GM12892 (cell line): Measurements from ENCODE around the gene ACAD10.
"Not testable (repeated sequence)": the region's sequence is repeated elsewhere in the genome, so short reads cannot be mapped to it uniquely, and the experiment has no call there.

Experiments
- DNase-seq: peaks from one replicate; pipeline ENCODE4 v3.0.0; 2011; ENCODE audit not compliant: insufficient read length
- FAIRE-seq: peaks from 2 replicates; lab custom pipeline; 2011; peaks lifted over from hg19 to GRCh38; lab: Jason Lieb, UNC
- POLR2A ChIP-seq: IDR thresholded peaks from 2 replicates; pipeline ENCODE4 v1.6.1; 2011; ENCODE audit warnings: low read depth, low read length, control low read depth
- POLR2AphosphoS5 ChIP-seq: IDR thresholded peaks from 2 replicates; pipeline ENCODE4 v1.6.1; 2011; ENCODE audit warnings: low read depth, low read length, control low read depth
- TAF1 ChIP-seq: IDR thresholded peaks from 2 replicates; pipeline ENCODE4 v1.6.1; 2011; ENCODE audit warnings: low read depth, mild to moderate bottlenecking, control low read depth, low read length, borderline replicate concordance

Gene ACAD10

DNA sequence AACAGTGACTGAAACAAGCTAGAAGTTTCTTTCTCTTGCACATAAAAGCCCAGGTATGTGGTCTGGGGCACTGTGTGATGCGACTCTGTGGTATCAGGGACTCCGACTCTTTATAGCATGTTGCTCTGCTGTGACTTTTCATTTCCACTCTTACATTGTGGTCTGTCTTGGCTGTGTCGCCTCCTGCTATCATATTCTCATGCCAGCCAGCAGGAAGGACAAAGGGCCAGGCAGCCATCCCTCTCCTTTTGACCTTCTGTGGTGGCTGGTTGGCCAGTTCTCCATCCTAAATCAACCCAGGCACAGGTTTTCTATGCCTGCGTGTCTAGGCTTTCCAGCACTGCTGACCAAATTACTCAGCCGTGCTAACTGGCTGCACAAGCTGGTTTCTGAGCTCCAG lies 8.0 kb downstream of the ACAD10 start:
- TF ChIP-seq POLR2AphosphoS5 (no peak), TAF1 (no peak), POLR2A (no peak)
- FAIRE-seq, result no peak
- DNase-seq, result no peak

GRCh38 chr12:111699962-111700361 lies 14.1 kb downstream of the ACAD10 start:
- DNase-seq (no peak), FAIRE-seq (no peak)
- no peak for TF ChIP-seq POLR2AphosphoS5
- no peak for TF ChIP-seq POLR2A
- no peak for TF ChIP-seq TAF1

DNA sequence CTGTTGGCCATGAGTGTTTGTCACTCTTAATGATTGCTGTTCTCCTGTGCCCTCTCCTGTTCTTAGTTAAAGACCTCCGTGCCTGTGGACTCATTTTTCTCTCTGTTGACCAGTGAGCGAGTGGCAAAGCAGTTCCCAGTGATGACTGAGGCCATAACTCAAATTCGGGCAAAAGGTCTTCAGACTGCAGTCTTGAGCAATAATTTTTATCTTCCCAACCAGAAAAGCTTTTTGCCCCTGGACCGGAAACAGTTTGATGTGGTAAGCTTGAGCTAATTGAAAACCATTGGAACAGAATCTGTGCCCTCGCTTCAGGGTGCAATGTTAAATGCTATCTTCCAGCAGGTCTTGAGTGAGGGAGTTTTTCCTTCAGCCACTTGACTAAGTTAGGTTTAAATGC lies 19.8 kb downstream of the ACAD10 start:
- no peak for DNase-seq
- no peak for FAIRE-seq
- TF ChIP-seq POLR2AphosphoS5 (no peak), TAF1 (no peak), POLR2A (no peak)

DNA sequence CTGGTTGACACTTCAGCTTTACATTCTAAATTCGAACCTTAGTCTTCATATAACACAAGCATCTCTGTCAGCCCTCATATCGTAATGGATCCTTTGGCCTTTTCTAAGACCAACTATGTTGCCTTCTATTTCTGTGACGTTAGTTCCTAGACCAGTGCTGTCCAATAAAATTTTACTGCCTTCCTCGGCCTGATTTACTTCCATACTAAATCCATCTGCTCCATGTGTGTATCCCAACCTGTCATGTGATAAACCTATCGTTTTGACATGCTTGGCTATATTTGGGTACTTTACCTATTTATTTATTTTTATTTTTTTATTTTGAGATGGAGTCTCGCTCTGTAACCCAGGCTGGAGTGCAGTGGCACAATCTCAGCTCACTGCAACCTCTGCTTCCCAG lies 20.3 kb downstream of the ACAD10 start:
- TF ChIP-seq POLR2A (no peak), TAF1 (no peak)
- FAIRE-seq, result no peak
- no peak for DNase-seq

DNA sequence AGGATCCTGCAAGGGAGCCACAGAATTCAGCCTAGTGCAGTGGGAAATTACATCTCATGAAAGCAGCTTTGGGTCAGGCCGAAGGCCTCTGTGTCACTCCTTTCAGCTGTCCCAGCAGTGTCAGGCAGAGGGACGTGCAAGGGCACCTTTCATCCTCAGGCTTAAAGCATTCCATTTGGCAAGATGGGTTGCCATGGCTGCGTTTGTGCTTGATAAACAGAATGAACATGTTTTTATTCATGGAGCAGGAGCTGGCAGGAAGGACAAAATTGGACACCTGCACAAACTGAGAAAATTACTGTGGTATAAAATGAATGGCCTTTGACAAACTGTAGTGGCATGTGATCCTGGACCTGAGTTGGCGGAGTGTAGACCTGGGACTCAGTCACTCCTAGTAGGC lies 29.4 kb downstream of the ACAD10 start:
- DNase-seq (no peak), FAIRE-seq (no peak)
- TF ChIP-seq POLR2AphosphoS5 (no peak), TAF1 (no peak), POLR2A (no peak)

DNA sequence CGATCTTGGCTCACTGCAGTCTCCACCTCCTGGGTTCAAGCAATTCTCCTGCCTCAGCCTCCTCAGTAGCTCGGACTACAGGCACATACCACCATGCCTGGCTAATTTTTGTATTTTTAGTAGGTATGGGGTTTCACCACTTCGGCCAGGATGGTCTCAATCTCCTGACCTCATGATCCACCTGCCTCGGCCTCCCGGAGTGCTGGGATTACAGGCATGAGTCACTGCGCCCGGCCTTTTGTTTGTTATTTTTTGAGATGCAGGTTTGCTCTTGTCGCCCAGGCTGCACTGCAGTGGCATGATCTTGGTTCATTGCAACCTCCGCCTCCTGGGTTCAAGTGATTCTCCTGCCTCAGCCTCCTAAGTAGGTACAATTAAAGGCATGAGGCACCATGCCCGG lies 33.5 kb downstream of the ACAD10 start:
- FAIRE-seq, DNase-seq: not testable (repeated sequence)

- FAIRE-seq, result no peak
- TF ChIP-seq POLR2A, result no peak
- no peak for TF ChIP-seq TAF1
- TF ChIP-seq POLR2AphosphoS5, result no peak
- DNase-seq, result no peak
Measured at GRCh38 chr12:111720457-111720856, 34.6 kb downstream of the ACAD10 start.

GRCh38 chr12:111723646-111724360 lies 38.0 kb downstream of the ACAD10 start:
- not testable (repeated sequence) for DNase-seq, FAIRE-seq

DNA sequence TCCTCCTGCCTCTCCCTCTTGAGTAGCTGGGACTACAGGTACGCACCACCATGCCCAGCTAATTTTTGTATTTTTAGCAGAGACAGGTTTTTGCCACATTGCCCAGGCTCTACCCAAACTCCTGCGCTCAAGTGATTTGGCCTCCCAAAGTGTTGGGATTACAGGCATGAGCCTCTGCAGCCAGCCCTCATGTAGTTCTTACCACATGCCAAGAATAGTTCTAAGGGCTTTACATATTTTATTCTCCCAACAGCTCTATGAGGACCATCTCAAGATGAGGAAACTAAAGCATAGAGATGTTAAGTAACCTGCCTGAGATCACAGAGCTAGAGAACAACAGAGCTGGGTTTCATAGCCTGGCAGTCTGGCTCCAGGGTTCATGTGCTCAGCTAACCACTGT lies 42.9 kb downstream of the ACAD10 start:
- FAIRE-seq (no peak), DNase-seq (no peak)
- TF ChIP-seq POLR2AphosphoS5, result no peak
- no peak for TF ChIP-seq POLR2A
- TF ChIP-seq TAF1, result no peak

GRCh38 chr12:111730420-111730819 lies 44.6 kb downstream of the ACAD10 start:
- TF ChIP-seq TAF1, result no peak
- no peak for TF ChIP-seq POLR2A
- no peak for TF ChIP-seq POLR2AphosphoS5
- DNase-seq (no peak), FAIRE-seq (no peak)

GRCh38 chr12:111732786-111733185 lies 46.9 kb downstream of the ACAD10 start:
- DNase-seq (no peak), FAIRE-seq (no peak)
- TF ChIP-seq POLR2A (no peak), POLR2AphosphoS5 (no peak), TAF1 (no peak)

GRCh38 chr12:111733340-111733915 lies 47.6 kb downstream of the ACAD10 start:
- FAIRE-seq, result no peak
- no peak for TF ChIP-seq POLR2AphosphoS5
- TF ChIP-seq POLR2A, result no peak
- TF ChIP-seq TAF1, result no peak
- no peak for DNase-seq

GRCh38 chr12:111739524-111739923 lies 53.7 kb downstream of the ACAD10 start:
- not testable (repeated sequence) for FAIRE-seq, DNase-seq
